H9 (cell line): ENCODE measurements around the gene FAM240A. TPM values are rescaled to one million over a fixed set of nuclear protein-coding genes. Genes with fewer than 3 reads are reported as not detected.

ENCODE experiments used
- DNase-seq: peaks from one replicate; pipeline ENCODE4 v3.0.0-alpha.2; 2017
- H2AFZ ChIP-seq: one replicate; pipeline ENCODE4 v1.6.1; 2013; ENCODE audit warnings: mild to moderate bottlenecking, low read length, control low read depth, moderate library complexity
- H2AK5ac ChIP-seq: 2 replicates; pipeline ENCODE4 v1.6.1; 2013; ENCODE audit warnings: low read length, control low read depth, mixed read lengths; ENCODE audit not compliant: insufficient read length
- H2BK120ac ChIP-seq: one replicate; pipeline ENCODE4 v1.6.1; 2013; ENCODE audit warnings: low read depth, mild to moderate bottlenecking, low read length, control low read depth, inconsistent platforms; ENCODE audit not compliant: poor library complexity, severe bottlenecking
- H2BK12ac ChIP-seq: 2 replicates; pipeline ENCODE4 v1.6.1; 2013; ENCODE audit warnings: low read length, control low read depth, mixed read lengths, low read depth; ENCODE audit not compliant: insufficient read length
- H2BK15ac ChIP-seq: 2 replicates; pipeline ENCODE4 v1.6.1; 2013; ENCODE audit warnings: low read depth, low read length, control low read depth
- H2BK20ac ChIP-seq: one replicate; pipeline ENCODE4 v1.6.1; 2013; ENCODE audit warnings: low read depth, mild to moderate bottlenecking, low read length, control low read depth, inconsistent platforms; ENCODE audit not compliant: poor library complexity, severe bottlenecking
- H2BK5ac ChIP-seq: 2 replicates; pipeline ENCODE4 v1.6.1; 2013; ENCODE audit warnings: low read length, control low read depth, mixed read lengths; ENCODE audit not compliant: insufficient read length
- H3K14ac ChIP-seq: 2 replicates; pipeline ENCODE4 v1.6.1; 2013; ENCODE audit warnings: low read length, control low read depth; ENCODE audit not compliant: insufficient read depth
- H3K18ac ChIP-seq: 2 replicates; pipeline ENCODE4 v1.6.1; 2013; ENCODE audit warnings: low read depth, mild to moderate bottlenecking, mixed read lengths, low read length, control low read depth; ENCODE audit not compliant: insufficient read length
- H3K23ac ChIP-seq: 2 replicates; pipeline ENCODE4 v1.6.1; 2013; ENCODE audit warnings: low read length, control low read depth, mixed read lengths, low read depth; ENCODE audit not compliant: insufficient read length
- H3K23me2 ChIP-seq: 2 replicates; pipeline ENCODE4 v1.6.1; 2013; ENCODE audit warnings: low read depth, mild to moderate bottlenecking, mixed read lengths, low read length, control low read depth; ENCODE audit not compliant: insufficient read length, poor library complexity, severe bottlenecking
- H3K27ac ChIP-seq: 2 replicates; pipeline ENCODE4 v1.5.1; 2013; ENCODE audit warnings: low read length, control low read depth, mixed read lengths, low read depth; ENCODE audit not compliant: insufficient read length
- H3K27me3 ChIP-seq: 2 replicates; pipeline ENCODE4 v1.6.1; 2013; ENCODE audit warnings: low read length, control low read depth, inconsistent platforms; ENCODE audit not compliant: insufficient read depth
- H3K4ac ChIP-seq: 2 replicates; pipeline ENCODE4 v1.6.1; 2013; ENCODE audit warnings: low read depth, mild to moderate bottlenecking, control low read depth, inconsistent platforms, low read length, moderate library complexity
- H3K4me1 ChIP-seq: 2 replicates; pipeline ENCODE4 v1.6.1; 2013; ENCODE audit warnings: low read length, control low read depth, inconsistent platforms; ENCODE audit not compliant: insufficient read depth
- H3K4me2 ChIP-seq: 2 replicates; pipeline ENCODE4 v1.6.1; 2013; ENCODE audit warnings: low read length, control low read depth, mixed read lengths; ENCODE audit not compliant: insufficient read length, insufficient read depth
- H3K56ac ChIP-seq: 2 replicates; pipeline ENCODE4 v1.6.1; 2013; ENCODE audit warnings: low read depth, mild to moderate bottlenecking, mixed read lengths, low read length, control low read depth; ENCODE audit not compliant: insufficient read length
- H3K79me1 ChIP-seq: 2 replicates; pipeline ENCODE4 v1.6.1; 2013; ENCODE audit warnings: low read depth, mild to moderate bottlenecking, moderate library complexity, low read length, control low read depth, inconsistent platforms; ENCODE audit not compliant: insufficient read depth, poor library complexity, severe bottlenecking
- H3K79me2 ChIP-seq: 2 replicates; pipeline ENCODE4 v1.6.1; 2013; ENCODE audit warnings: low read length, control low read depth, inconsistent platforms; ENCODE audit not compliant: insufficient read depth
- H3K9ac ChIP-seq: 2 replicates; pipeline ENCODE4 v1.6.1; 2013; ENCODE audit warnings: low read length, control low read depth, mixed read lengths; ENCODE audit not compliant: insufficient read length; ENCODE audit errors: extremely low read depth
- H3K9me3 ChIP-seq: one replicate; pipeline ENCODE4 v1.6.1; 2013; ENCODE audit warnings: low read depth, low read length, inconsistent platforms; ENCODE audit not compliant: control insufficient read depth
- H3T11ph ChIP-seq: one replicate; pipeline ENCODE4 v1.6.1; 2013; ENCODE audit warnings: mild to moderate bottlenecking, low read length, control low read depth, inconsistent platforms
- H4K20me1 ChIP-seq: one replicate; pipeline ENCODE4 v1.6.1; 2013; ENCODE audit not compliant: control insufficient read depth, insufficient read length, insufficient read depth
- H4K5ac ChIP-seq: 2 replicates; pipeline ENCODE4 v1.6.1; 2013; ENCODE audit warnings: low read depth, mild to moderate bottlenecking, mixed read lengths, low read length, control low read depth; ENCODE audit not compliant: insufficient read length
- H4K8ac ChIP-seq: replicated peaks from 2 replicates; pipeline ENCODE4 v1.6.1; 2013; ENCODE audit warnings: low read length, control low read depth, mixed read lengths, low read depth; ENCODE audit not compliant: insufficient read length
- H4K91ac ChIP-seq: 2 replicates; pipeline ENCODE4 v1.6.1; 2013; ENCODE audit warnings: low read depth, mild to moderate bottlenecking, moderate library complexity, mixed read lengths, low read length, control low read depth; ENCODE audit not compliant: insufficient read length
- H3K27ac Mint-ChIP-seq, 3 experiments: 2 replicates in 2 of 3; 3 replicates in 1 of 3; pipeline ENCODE4 v1.8.0; 2020 to 2021; ENCODE audit warnings: mixed read lengths in 3 of 3, mild to moderate bottlenecking in 1 of 3, moderate library complexity in 1 of 3
- H3K27me3 Mint-ChIP-seq: 2 replicates; pipeline ENCODE4 v1.8.0; 2021; ENCODE audit warnings: low read depth, mild to moderate bottlenecking, moderate library complexity, mixed read lengths
- H3K36me3 Mint-ChIP-seq, 3 experiments: 2 replicates in 2 of 3; 3 replicates in 1 of 3; pipeline ENCODE4 v1.8.0; 2020 to 2021; ENCODE audit warnings: low read depth in 3 of 3, mixed read lengths in 3 of 3; ENCODE audit not compliant: insufficient read depth in 1 of 3
- H3K4me1 Mint-ChIP-seq, 2 experiments: 2 replicates each; pipeline ENCODE4 v1.8.0; 2020; ENCODE audit warnings: mixed read lengths in 2 of 2
- H3K4me3 Mint-ChIP-seq, 2 experiments: 2 replicates in 1 of 2; 3 replicates in 1 of 2; pipeline ENCODE4 v1.8.0; 2020 to 2021; ENCODE audit warnings: mild to moderate bottlenecking in 2 of 2, mixed read lengths in 2 of 2, moderate library complexity in 1 of 2
- H3K9me3 Mint-ChIP-seq, 2 experiments: 2 replicates in 1 of 2; 3 replicates in 1 of 2; pipeline ENCODE4 v1.8.0; 2020; ENCODE audit warnings: mild to moderate bottlenecking in 2 of 2, mixed read lengths in 2 of 2, moderate library complexity in 1 of 2
- WGBS: extraction: QIAGEN DNeasy Blood & Tissue Kit; methylation state at CpG from one replicate; pipeline ENCODE4 v1.1.7; 2013; ENCODE audit warnings: missing lambda C conversion rate, low lambda C conversion rate, mixed read lengths; ENCODE audit not compliant: insufficient read length; ENCODE audit errors: extremely low coverage; 5-methylcytosine and 5-hydroxymethylcytosine counted together
- total RNA-seq: library from RNA; stranded (reverse); gene quantifications from 2 replicates; pipeline ENCODE4 v1.2.1, GENCODE V29; 2021
- TF ChIP-seq, protein P1 (sequence below): fragments of 200-600 bp; sonication (generic); conservative IDR thresholded peaks from 3 replicates; pipeline ENCODE4 v1.8.0; 2021; ENCODE audit warnings: antibody characterized with exemption, mild to moderate bottlenecking

FAM240A gene
- total RNA-seq, 1 experiment from 2014 or later = 0.11 TPM

DNA sequence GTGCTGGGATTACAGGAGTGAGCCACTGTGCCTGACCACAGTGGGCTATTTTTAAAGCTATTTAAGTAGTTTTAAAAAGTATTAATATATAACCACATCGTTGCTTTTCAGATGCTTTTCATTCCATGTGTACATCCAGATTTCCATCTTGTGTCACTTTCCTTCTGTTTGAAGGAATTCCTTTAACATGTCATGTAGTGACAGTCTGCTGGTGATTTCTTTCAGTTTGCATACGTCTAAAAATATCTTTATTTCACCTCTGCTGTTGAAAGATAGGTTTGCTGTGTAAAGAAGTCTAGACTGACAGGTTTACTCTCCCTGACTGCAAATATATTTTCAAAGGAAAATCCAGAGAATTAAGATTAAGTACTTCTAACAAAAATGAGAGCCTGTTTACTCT, 12.2 kb downstream of the FAM240A start:
- H4K5ac ChIP-seq = no peak overlapping the region
- H2BK5ac ChIP-seq = no peak overlapping the region
- H3K9me3 Mint-ChIP-seq = peaks cover 0 to 1% of the 10 kb centered on the region in 2 experiments; a peak in 1 of 5 replicates
- H4K20me1 ChIP-seq = no peaks in the 10 kb centered on the region
- no peaks in the 10 kb centered on the region for H3K23me2 ChIP-seq
- H3K27me3 Mint-ChIP-seq = no peaks in the 10 kb centered on the region
- DNase-seq = no peak
- H3K4me3 Mint-ChIP-seq = no peak overlapping the region
- no peak overlapping the region for H3K14ac ChIP-seq
- H3K4me2 ChIP-seq = no peak overlapping the region
- no peak overlapping the region for H4K91ac ChIP-seq
- H4K8ac ChIP-seq = no peak overlapping the region
- no peak overlapping the region for H2BK12ac ChIP-seq
- H3K9ac ChIP-seq = no peak overlapping the region
- H2BK15ac ChIP-seq = no peak overlapping the region
- no peak overlapping the region for H3K27ac ChIP-seq
- WGBS = no CpG with 5 or more reads among the region's 2 CpGs
- H3K36me3 Mint-ChIP-seq = no peaks in the 10 kb centered on the region; a peak in 1 of 7 replicates
- no peak overlapping the region for H2BK20ac ChIP-seq
- no peak overlapping the region for H2AFZ ChIP-seq
- no peaks in the 10 kb centered on the region for H3K79me2 ChIP-seq
- H3K9me3 ChIP-seq = no peaks in the 10 kb centered on the region
- H3T11ph ChIP-seq = no peak overlapping the region
- no peak overlapping the region for H3K27ac Mint-ChIP-seq
- H3K18ac ChIP-seq = no peak overlapping the region
- H3K56ac ChIP-seq = no peak overlapping the region
- no peak overlapping the region for H2BK120ac ChIP-seq
- no peak overlapping the region for H3K4ac ChIP-seq
- H3K79me1 ChIP-seq = no peaks in the 10 kb centered on the region
- H3K27me3 ChIP-seq = no peaks in the 10 kb centered on the region
- peaks cover 49 to 61% of the 10 kb centered on the region in 2 experiments for H3K4me1 Mint-ChIP-seq
- TF ChIP-seq, protein P1, sequence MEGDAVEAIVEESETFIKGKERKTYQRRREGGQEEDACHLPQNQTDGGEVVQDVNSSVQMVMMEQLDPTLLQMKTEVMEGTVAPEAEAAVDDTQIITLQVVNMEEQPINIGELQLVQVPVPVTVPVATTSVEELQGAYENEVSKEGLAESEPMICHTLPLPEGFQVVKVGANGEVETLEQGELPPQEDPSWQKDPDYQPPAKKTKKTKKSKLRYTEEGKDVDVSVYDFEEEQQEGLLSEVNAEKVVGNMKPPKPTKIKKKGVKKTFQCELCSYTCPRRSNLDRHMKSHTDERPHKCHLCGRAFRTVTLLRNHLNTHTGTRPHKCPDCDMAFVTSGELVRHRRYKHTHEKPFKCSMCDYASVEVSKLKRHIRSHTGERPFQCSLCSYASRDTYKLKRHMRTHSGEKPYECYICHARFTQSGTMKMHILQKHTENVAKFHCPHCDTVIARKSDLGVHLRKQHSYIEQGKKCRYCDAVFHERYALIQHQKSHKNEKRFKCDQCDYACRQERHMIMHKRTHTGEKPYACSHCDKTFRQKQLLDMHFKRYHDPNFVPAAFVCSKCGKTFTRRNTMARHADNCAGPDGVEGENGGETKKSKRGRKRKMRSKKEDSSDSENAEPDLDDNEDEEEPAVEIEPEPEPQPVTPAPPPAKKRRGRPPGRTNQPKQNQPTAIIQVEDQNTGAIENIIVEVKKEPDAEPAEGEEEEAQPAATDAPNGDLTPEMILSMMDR = no peak
- H3K23ac ChIP-seq = no peak overlapping the region
- peaks cover 12% of the 10 kb centered on the region; the same call in 1 of the 2 replicates for H3K4me1 ChIP-seq
- no peak overlapping the region for H2AK5ac ChIP-seq
